GM21390 (cell line): Measurements from ENCODE around the gene MT1X.
"Not testable (repeated sequence)": the region's sequence is repeated elsewhere in the genome, so short reads cannot be mapped to it uniquely, and the experiment has no call there.

Experiments
- ATAC-seq: cut with Tn5 transposase; IDR thresholded peaks from one replicate; pipeline ENCODE4 v1.9.1; 2021; ENCODE audit not compliant: unreplicated experiment

Gene MT1X

DNA sequence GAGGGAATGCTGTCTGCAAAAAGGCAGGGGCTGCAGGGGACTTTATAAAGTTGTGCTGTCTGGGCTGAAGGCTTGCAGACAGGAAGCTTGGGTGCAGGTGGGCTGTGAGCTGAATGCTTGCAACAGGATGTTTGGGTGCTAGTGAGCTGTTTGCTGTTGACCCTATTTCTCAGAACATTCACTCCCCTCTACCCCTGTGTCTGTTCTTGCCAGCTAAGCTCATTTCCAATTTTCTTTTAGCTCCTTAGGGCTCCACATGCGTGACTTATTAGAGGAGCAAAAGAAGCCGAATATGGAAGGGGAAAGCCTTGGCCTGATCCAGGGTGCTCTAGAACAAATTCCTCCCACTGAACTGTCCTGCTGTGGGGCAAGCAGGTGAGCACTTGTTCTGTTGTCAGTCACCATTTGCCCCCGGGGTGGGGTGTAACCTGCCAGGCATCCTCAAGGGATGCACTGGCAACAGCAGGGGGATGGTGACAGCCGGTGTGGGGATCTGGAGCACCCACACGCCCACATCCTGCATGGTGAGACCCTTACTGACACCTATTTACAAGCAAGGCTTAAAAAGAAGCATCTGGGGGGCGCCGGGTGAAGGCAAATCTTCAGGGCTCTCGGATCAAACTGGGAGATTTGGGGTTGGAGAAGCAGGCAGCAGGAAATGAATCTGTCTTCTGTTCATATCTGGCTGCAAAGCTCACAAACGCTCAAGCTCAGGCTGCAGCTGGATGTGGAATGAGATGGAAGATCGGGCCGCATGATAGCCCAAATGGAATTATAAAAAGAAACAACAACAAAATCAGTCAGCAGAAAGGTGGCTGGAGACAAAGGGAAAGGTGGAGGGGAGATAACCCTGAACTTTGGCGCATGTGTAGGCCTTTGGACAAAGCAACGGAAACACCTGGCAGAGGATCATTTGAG is 26.5 kb downstream of the MT1X start:
- ATAC-seq = no peak

DNA sequence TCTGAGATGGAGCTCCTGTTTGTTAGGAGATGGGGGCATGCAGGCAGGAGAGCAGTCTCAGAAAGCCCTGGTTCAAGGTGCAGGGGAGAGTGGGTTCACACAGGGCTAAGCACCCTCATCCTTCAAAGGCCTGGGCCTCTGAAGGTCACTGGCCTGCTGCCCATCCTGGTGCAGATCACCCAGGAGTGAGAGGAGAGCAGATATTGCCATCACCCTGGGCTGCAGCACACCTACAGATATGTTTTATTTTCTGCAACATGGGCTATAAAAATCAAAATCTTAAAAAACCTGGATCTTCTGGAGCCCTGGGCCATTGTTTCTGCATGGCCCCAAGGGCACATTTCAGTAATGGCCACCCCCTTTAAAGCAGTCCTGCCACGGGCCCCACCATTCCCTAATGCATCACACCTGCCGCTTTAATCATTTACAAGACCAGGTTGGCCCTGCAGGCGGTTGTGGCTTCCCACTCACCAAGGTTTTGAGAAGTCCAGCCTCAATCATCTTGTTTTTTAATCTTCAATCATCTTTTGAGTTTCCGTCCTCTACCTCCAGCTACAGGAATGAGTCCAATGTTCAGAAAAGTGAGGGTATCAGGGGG is 27.3 kb downstream of the MT1X start:
- no peak for ATAC-seq

DNA sequence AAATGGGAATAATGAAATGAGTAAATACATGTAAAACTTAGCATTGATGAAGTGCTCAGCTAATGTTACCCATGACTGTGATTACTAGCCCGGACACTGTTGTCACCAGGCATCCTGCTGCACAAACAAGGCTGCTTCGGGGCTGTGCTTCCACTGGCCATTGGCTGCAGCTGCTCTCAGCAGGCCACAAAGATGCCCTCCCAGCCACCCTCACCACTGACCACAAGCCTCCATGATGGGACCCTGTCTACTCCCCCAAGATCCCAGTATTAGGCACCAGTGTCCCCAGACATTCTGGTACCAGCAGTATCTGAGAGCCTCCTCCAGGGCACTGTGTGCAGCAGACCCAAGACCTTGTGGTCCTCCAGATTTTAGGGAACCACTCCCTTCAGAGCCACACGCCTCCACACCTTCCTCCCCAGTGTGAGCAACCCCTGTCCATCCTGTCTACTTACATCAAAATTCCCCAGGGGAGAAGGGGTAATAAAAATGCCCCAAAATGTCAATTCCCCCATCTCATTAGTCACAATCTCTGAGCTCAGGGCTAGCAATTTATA is 28.0 kb downstream of the MT1X start:
- ATAC-seq = no peak

DNA sequence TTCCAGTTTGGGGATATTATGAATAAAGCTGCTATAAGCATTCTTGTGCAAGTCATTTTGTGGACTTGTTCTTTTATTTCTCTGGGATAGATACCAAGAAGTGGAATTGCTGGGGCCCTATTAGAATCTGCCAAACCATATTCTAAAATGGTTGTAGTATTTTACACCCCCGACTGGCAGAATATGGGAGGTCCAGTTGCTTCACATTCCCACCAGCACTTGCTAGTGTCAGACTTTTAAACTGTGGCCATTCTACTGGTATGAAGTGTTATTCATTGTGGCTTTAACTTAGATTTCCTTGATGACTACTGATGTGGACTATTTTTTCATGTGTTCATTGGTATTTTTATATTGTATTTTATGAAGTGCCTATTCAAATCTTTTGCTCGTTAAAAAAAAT is 29.6 kb downstream of the MT1X start:
- ATAC-seq = no peak

DNA sequence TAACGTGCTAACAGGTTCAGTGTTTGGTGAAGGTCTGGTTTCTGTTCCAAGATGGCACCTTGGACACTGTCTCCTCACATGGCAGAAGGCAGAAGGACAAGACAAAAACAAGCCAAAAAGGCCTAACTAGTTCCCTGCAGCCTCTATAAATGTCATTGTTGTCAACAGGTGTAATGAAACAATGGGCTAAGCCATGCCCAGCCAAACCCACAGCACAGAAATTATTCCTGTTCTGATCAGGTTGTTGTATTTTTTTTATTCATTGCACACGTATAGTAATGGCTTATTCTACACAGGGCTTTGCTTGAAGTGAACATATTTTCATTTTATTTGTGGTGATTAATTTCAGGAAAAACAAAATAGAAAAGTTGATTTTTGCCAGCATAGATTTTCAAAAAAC is 31.5 kb downstream of the MT1X start:
- no peak for ATAC-seq

DNA sequence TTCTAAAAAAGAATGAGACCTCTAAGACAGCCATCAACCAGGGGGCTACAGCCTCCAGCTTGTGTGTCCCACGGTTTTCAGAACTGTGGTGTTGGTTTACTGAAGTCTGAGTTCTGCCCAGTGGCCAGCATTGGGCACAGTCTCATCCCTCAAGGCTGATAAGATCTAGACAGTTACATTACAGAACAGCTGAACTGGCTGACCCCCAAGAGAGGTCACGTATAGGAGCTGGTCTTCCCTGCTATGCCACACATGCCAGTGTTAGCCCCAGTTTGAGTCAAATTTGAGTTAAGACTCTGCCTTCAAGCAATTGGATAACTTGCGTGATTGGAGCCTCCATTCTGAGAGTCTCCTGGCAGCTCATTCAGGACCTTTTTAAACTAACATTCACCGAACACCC is 32.9 kb downstream of the MT1X start:
- ATAC-seq = no peak

DNA sequence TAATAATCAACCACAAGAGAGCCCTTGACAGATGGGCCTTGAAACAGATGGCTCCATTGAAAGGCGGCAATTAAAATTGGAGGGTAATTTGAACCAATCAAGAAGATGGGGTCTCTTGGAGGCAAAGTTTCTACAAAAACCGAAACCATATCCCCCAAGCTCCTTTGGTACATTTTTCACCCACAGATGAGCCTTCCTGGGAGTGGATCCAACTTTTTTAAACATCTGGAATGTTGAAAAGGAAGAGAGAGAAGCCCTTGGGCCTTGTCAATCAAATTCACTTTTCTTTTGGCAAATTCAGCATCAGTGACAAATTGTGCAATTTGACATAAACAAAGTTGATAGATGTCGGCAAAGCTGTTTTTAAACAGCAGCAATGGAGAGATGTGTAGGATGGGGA is 34.5 kb downstream of the MT1X start:
- no peak for ATAC-seq

DNA sequence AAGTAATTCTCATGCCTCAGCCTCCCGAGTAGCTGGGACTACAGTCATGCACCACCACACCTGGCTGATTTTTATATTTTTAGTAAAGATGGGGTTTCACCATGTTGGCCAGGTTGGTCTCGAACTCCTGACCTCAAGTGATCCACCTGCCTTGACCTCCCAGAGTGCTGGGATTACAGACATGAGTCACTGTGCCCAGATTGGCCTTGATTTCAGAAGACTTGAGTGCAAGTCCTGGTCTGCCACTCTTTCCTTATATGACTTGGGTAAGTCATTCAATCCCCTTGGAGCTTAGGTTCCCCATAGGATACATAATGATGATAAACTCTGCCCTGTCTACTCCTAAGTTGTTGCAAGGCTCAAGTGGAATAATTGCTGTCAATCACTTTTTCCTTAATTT is 35.3 kb downstream of the MT1X start:
- not testable (repeated sequence) for ATAC-seq

DNA sequence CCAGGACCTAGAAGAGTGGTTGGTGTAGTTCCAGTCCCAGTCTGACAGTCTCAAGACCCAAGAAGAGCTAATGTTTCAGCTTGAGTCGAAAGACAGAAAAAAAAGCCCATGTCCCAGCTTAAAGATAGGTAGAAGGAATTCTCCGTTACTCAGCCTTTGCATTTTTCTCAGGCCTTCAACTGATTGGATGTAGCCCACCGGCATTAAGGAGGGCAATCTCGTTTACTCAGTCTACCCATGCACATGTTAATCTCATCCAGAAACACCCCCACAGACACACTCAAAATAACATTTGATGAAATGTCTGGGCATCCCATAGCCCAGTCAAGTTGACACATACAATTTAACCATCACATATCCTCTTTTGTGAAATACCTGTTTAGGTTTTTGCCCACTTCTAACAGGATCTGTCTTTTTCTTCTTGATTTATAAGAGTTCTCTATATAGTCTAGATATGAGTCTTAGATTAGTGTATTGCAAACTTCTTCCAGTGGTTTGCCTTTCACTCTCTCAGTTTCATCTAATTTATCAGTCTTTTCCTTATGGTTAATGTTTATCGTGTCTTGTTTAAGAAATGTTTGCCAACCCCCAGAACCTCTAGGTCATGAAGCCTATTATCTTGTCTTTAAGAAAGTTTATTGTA is 40.1 kb downstream of the MT1X start:
- ATAC-seq = no peak

DNA sequence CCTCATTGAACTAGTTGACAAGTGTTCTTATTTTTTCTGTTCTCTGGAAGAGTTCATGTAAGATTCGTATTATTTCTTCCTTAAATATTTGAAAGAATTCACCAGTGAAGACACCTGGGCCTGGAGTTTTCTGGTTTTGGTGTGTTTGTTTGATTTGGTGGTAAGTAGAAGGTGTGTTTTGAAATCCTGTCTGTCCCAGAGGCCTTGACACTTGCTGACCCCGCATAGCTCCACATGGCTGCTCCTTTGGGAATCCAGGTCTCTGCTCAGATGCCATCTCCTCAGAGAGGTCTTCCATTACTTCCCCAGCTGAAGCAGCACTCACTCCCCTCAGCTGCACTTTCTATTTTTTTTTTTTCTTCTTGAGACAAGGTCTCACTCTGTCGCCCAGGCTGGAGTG is 41.9 kb downstream of the MT1X start:
- ATAC-seq = no peak

DNA sequence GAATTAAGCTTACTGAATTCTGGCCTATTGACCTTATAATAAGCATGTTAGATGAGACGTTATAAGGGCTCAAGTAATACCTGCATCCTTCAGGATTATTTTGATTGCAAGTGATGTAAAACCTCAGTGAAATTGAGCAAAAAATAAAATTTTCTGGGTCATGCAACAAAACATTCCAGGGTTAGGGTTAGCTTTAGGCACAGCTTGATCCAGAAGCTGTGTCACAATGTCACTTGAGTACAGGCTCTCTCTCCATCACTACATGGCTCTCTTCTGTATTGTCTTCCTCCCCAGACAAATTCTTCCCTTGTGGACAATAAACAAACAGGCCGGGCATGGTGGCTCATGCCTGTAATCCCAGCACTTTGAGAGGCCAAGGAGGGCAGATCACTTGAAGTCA is 44.0 kb downstream of the MT1X start:
- no peak for ATAC-seq

DNA sequence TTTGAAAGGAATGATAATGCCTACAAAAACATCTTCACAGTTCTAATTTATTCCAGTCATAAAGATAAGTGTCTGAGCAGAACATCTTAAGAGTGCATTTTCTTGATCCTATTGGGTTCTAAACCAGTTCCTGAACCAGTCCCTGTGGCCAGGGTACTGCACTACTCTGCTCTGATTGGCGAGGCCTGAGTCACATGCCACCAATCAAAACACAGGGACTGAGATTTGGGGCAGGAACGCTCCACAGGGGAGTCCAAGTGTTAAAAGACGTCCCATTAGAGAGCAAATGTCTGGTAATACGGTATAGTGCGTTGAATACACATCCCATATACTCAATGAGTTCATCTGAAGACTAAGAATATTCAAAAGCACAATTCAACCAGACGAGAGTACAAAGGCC is 44.7 kb downstream of the MT1X start:
- ATAC-seq = no peak

DNA sequence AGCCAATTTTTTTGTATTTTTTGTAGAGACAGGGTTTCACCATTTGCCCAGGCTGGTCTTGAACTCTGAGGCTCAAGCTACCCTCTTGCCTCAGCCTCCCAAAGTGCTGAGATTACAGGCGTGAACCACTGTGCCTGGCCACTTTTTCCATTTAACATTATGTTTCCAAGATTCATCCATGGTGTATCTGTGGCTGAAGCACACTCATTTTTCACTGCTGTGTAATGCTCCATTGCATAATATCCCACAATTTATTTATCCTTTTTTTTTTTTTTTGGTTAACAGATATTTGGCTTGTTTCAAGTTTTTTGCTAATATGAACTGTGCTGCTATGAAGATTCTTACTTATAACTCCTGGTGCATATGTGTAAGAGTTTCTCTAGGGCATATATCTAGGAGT is 45.8 kb downstream of the MT1X start:
- ATAC-seq = no peak

DNA sequence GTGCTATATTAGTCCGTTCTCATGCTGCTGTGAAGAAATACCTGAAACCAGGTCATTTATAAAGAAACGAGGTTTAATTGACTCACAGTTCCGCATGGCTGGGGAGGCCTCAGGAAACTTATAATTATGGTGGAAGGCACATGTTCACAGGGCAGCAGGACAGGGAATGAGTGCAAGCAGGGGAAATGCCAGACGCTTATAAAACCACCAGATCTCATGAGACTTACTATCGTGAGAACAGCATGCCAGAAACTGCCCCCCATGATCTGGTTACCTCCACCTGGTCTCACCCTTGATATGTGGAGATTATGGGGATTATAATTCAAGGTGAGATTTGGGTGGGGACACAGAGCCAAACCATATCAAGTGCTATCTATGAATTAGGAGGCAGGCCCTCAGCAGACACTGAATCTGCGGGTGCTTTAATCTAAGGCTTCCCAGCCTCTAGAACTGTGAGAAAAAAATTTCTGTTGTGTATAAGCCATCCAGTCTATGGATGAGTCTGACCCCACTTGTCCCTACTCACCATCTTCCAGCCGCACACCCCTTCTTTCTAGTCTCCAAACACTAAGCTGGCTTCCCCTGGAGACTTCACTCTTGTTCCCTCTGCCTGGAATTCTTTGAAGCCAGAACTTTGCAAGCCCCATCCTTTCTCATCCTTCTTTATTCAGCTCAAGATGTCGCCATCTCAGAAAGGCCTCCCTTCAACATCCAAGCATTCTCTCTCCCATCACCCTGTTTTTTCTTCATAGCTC is 46.9 kb downstream of the MT1X start:
- ATAC-seq = no peak

DNA sequence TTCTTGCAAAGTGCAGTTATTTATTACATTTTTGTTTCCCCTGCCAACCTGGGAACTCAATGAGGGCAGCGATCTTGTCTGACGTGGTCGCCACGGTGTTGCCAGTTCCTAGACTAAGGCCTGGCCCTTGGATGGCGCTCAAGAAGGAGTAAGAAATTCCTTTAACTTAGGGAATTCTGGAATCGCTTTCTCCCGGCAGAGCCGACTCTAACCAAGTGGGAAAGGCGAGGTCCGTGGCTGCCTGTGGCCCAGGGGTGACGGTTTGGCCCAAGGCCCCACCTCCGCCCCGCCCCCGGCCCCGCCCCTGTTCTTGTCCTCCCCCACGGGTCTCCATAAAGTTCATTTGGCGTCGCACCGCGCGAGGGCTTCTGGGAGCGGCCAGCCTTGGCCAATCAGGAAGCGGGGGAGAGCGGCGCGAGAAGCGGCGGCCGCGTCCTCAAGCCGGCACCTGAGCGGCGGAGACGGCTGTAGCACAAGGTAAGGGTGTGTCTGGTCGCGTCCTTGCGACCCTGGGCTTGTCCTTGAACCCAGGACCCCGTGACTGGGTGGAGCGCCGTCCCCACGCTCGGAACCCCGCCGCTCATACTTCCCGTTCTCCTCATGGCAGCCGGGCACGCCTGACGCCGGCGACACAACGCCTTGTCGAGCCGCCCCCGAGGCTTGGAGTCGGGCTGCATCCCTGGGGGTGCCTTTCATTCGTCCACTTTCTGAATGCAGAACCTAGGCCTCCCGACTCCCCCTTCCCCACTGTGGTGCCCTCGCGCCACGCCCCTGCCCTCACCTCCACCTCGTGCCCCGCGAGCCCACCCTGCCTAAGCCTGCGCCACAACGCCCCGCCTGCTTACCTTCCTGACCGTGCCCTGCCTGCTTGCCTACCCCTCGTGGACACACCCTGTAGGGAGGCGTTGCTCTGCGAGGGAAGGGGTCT is 47.7 kb downstream of the MT1X start, which contains the start of gene NUP93:
Gene NUP93 (plus strand): TSS at position 395 of the 928 bp plus-strand sequence. CDS start 18,119 bp downstream, outside the sequence.
- ATAC-seq = peak; percentile 80

DNA sequence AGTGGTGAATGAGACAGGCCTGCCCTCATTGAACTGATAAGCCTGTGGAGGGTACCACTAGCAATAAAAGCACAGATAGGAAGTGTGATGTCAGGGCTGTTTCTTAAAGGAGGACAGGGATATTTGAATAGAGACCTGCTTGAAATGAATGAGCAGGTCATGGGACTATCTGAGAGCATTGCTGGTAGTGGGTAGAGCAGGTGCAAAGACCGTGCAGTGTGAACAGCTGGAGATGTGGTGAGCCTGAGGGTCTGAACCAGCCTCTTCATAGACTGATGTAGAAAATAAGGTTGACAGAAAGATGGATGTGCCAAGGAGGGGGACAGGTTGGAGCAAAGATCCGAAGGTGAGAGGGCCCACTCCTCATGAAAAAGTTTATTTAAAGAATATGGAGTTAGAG is 50.1 kb downstream of the MT1X start:
- ATAC-seq = no peak

DNA sequence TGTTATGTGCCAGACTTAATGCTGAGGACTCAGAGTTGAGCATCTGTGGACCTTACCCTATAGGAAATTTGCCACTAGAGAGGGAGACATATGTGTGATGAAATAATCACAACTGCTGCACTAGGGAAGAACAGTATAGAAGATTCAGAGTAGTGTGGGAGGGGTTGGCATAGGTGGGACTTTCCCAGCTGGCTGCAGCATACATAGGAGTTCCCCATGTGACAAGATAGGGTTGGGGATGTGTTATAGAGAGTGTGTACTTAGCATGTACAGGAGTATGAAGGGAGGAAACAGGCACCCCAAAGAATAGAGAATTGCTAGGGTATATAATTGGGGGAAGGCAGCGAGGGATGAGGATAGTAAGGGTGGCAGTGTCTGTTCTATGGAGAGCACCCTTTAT is 50.6 kb downstream of the MT1X start:
- no peak for ATAC-seq
